HepG2 (cell line): ENCODE measurements around the gene TUBG1. TPM values are rescaled to one million over a fixed set of nuclear protein-coding genes. Genes with fewer than 3 reads are reported as not detected.
A peak's percentile ranks its signal among the peaks of the same experiment; 100 is the strongest.

Experiments
- AGO1 ChIP-seq: fragments of 200-400 bp; formaldehyde crosslinking; IDR thresholded peaks from 2 replicates; pipeline ENCODE4 v1.6.1; 2017; ENCODE audit warnings: mild to moderate bottlenecking, low read depth, low read length, moderate library complexity; ENCODE audit not compliant: poor library complexity, severe bottlenecking
- ATF5 ChIP-seq: sonication (generic); formaldehyde crosslinking; IDR thresholded peaks from 2 replicates; pipeline ENCODE4 v1.4.0; 2020; ENCODE audit warnings: mild to moderate bottlenecking, low read depth, missing genetic modification reagents
- CTCF ChIP-seq: sonication (generic); formaldehyde crosslinking; IDR thresholded peaks from 2 replicates; pipeline ENCODE4 v1.5.0; 2020; ENCODE audit warnings: mild to moderate bottlenecking, missing genetic modification reagents, moderate library complexity
- DZIP1 ChIP-seq: sonication (generic); formaldehyde crosslinking; IDR thresholded peaks from 2 replicates; pipeline ENCODE4 v1.5.0; 2020; ENCODE audit warnings: mild to moderate bottlenecking, missing genetic modification reagents
- FOXP4 ChIP-seq: sonication (generic); formaldehyde crosslinking; IDR thresholded peaks from 2 replicates; pipeline ENCODE4 v1.4.0; 2020; ENCODE audit warnings: missing genetic modification reagents
- GMEB2 ChIP-seq: IDR thresholded peaks from 2 replicates; pipeline ENCODE4 v1.6.1; 2016; ENCODE audit warnings: missing biosample characterization, missing genetic modification reagents, low read depth
- GPN1 ChIP-seq: sonication (generic); formaldehyde crosslinking; IDR thresholded peaks from 2 replicates; pipeline ENCODE4 v1.5.1; 2020; ENCODE audit warnings: missing genetic modification reagents, borderline replicate concordance
- MLX ChIP-seq: IDR thresholded peaks from 2 replicates; pipeline ENCODE4 v1.6.1; 2016
- NR1H2 ChIP-seq: sonication (generic); formaldehyde crosslinking; IDR thresholded peaks from 2 replicates; pipeline ENCODE4 v1.8.1; 2022; ENCODE audit warnings: low read depth, missing genetic modification reagents, borderline replicate concordance
- PHF21A ChIP-seq: sonication (generic); formaldehyde crosslinking; IDR thresholded peaks from 2 replicates; pipeline ENCODE4 v1.5.0; 2020; ENCODE audit warnings: mild to moderate bottlenecking, missing genetic modification reagents
- POLR2AphosphoS5 ChIP-seq: IDR thresholded peaks from 2 replicates; pipeline ENCODE4 v1.6.1; 2012; ENCODE audit warnings: low read depth, low read length
- SIN3B ChIP-seq: fragments of 150-350 bp; IDR thresholded peaks from 2 replicates; pipeline ENCODE4 v1.6.1; 2014; ENCODE audit warnings: low read length
- STAT6 ChIP-seq: sonication (generic); formaldehyde crosslinking; IDR thresholded peaks from 2 replicates; pipeline ENCODE4 v1.4.0; 2020; ENCODE audit warnings: missing genetic modification reagents, mild to moderate bottlenecking, borderline replicate concordance
- TEAD3 ChIP-seq: optimal IDR thresholded peaks from 2 replicates; pipeline ENCODE3; 2016; ENCODE audit warnings: borderline replicate concordance
- TOPORS ChIP-seq: sonication (generic); formaldehyde crosslinking; IDR thresholded peaks from 2 replicates; pipeline ENCODE4 v1.8.0; 2023; ENCODE audit warnings: mild to moderate bottlenecking, missing genetic modification reagents
- polyA plus RNA-seq, 8 experiments: library from polyadenylated mRNA; depleted of rRNA in 3 of 8; stranded (reverse) in 7 of 8; unstranded in 1 of 8; fragments of >200 nt; fragmentation: Illumina TruSeq in 4 of 8; extraction: Trizol in 4 of 8; gene quantifications; 2 replicates each; pipeline versions ENCODE4 v1.2.1 to v1.2.3, GENCODE V29; 2011 to 2016; ENCODE audit warnings: low read depth in 4 of 8, missing spikeins in 1 of 8, mixed read lengths in 1 of 8; ENCODE audit not compliant: insufficient read depth in 1 of 8
- total RNA-seq, 5 experiments: library from RNA; depleted of rRNA; stranded (reverse); fragments of >200 nt; fragmentation: Illumina TruSeq; extraction: Trizol; gene quantifications; 2 replicates each; pipeline ENCODE4 v1.2.3, GENCODE V29; 2016; ENCODE audit warnings: low read depth in 1 of 5

The TUBG1 gene
- total and polyA plus RNA-seq, 2 of the 13 experiments (the other 11 are each of a cell fraction or from before 2014, with no cell fraction given), result 74.1 to 137 TPM

GRCh38 chr17:42564815-42565522 is 44.5 kb upstream of the TUBG1 start (continued):
- TF ChIP-seq GMEB2 (CRISPR knock-in tag) (no peak), PHF21A (CRISPR knock-in tag) (peak; percentile 91), DZIP1 (no peak), NR1H2 (CRISPR knock-in tag) (no peak), SIN3B (no peak), TEAD3 (peak; percentile 65), TOPORS (CRISPR knock-in tag) (no peak), MLX (CRISPR knock-in tag) (no peak), POLR2AphosphoS5 (peak; percentile 49; the same call in 1 of the 2 replicates), FOXP4 (CRISPR knock-in tag) (peak; percentile 88), ATF5 (CRISPR knock-in tag) (no peak), CTCF (CRISPR knock-in tag) (no peak), AGO1 (no peak), GPN1 (CRISPR knock-in tag) (no peak), STAT6 (CRISPR knock-in tag) (no peak)
